ENCODE data around the gene TFB1M.
A peak's percentile ranks its signal among the peaks of the same experiment; 100 is the strongest.
"Not testable (repeated sequence)": the region's sequence is repeated elsewhere in the genome, so short reads cannot be mapped to it uniquely, and the experiment has no call there.

Gene TFB1M

DNA sequence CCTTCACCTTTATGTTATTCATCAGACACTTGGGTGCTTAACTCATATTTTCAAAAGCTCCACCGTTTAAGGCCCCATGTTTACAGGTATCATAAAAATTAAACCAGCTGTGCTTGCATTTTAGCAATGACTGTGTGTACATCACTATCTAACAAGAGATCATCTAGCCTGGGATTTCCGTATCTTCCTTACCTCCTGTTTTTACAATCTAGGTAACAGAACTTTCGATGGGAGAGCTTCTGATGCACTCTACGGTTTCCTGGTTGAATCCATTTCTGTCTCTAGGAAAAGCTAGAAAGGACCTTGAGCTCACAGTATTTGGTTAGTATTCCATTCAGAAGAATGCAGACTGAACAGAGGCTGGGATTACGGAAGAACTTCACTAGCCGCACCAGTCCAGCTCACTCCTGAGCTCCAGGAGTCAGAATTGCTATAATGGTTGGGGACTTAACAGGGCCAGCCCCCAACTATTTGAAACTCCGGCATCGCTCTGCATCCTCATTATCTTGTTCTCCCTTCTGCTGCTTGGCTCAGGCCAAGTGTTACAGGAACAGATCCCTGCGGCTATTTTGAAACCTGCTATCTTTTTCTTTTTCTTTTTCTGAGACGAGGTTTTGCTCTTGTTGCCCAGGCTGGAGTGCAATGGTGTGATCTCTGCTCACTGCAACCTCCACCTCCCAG, 63.4 kb downstream of the TFB1M start:
- DNase-seq = peak in 1 of 42 donors; percentile 26

DNA sequence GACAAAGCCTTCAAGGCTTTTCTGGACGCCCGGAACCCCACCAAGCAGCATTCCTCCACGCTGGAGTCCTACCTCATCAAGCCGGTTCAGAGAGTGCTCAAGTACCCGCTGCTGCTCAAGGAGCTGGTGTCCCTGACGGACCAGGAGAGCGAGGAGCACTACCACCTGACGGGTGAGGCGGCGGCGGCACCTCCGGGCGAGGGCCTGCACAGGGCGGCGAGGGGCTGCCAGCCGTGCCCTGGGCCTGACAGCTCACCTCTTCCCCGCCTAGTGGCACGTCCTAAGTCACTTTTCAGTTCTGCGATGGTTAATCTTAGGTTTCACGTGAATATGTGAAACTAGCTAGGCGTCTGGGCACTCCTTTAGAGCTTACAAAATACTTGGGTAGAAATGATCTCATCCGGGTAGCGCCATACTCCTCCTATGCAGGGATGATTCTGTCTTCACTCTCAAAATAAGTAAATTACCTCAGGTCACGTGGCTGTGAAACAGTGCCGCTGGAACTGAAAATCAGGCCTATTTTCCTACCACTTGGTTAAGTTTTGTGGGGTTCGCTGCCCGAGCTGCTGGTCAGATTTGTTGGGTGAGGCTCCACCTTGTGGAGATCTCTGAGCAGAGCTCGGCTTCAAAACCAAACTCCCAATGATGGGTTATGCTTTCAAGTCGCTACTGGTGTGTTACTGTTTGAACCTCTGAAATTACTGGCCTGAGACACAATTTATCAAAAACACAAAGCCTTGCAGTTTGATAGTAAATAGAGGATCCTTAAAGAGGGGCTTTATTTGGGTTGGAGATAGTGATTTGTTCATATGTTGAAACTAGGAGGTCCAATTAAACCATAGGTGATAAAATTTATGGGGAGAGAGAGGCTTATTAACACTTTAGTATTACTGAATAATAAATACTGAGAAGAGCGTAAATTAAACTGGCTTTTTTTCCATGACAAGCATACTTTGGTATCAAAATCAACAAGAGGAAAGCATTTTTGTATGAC, 66.0 kb downstream of the TFB1M start:
- intact Hi-C loops (cut with DNase I) = loop anchor here (5.0 kb wide), 1 partner anchor 71 kb away; no protein-coding TSS in a partner anchor

More for the DNA sequence above, 63.4 kb downstream of the TFB1M start:
- intact Hi-C loops (cut with DNase I) = no loop called here

GRCh38 chr6:155247618-155248007, 66.7 kb downstream of the TFB1M start:
- peak in 1 of 42 donors; percentile 23 for DNase-seq
- intact Hi-C loops (cut with DNase I) = loop anchor here (5.0 kb wide), 1 partner anchor 70 kb away; no protein-coding TSS in a partner anchor

More for the DNA sequence above, 66.0 kb downstream of the TFB1M start:
- DNase-seq = peak; percentile 48 to 85 (median 72)

DNA sequence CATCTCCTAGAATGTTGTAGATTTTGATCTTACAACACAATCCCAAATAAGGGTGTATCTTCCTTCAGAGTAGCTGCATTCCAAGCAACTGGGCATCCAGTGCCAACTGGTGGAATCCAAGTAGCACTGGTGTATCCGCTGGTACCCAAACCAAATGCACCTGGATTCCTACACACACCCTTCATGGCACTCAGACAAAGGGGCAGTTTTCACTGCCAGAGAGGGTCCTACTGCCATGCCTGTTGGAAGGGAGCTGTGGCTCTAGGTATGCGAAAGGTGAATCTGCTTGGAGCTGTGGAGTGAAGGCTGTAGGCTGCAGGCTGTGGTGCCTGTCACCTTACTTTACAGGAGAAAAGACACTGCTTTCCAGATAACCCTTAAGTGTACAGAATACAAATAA, 67.5 kb downstream of the TFB1M start:
- intact Hi-C loops (cut with DNase I) = loop anchor here (5.0 kb wide), 1 partner anchor 70 kb away; no protein-coding TSS in a partner anchor
- DNase-seq = peak in 1 of 42 donors; percentile 8

DNA sequence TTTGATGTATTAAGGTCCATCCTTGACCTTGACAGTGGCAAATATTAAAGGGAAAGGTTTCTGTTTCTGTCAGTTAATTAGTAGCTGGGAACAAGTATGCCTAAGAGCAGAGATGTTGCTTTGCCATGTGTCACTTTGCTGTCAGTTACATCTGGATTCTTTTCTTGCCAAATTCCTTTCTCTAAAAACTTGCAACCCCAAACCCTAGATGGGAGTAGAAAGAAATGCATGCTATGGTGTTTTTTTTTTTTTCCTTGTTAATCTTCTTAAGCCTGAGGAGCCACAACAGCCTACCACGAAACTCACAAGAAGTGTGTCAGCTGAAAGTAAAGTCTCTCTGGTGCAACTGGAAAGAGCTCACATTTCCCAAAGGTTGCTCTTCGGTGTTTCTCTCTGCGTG, 68.5 kb downstream of the TFB1M start:
- intact Hi-C loops (cut with DNase I) = loop anchor here (5.0 kb wide), 1 partner anchor 69 kb away; no protein-coding TSS in a partner anchor
- no peak for DNase-seq

GRCh38 chr6:155245193-155245592, 69.1 kb downstream of the TFB1M start:
- intact Hi-C loops (cut with DNase I) = loop anchor here (5.0 kb wide), 1 partner anchor 68 kb away; no protein-coding TSS in a partner anchor
- no peak for DNase-seq

GRCh38 chr6:155244434-155244833, 69.8 kb downstream of the TFB1M start:
- no peak for DNase-seq
- intact Hi-C loops (cut with DNase I) = no loop called here

- DNase-seq = no peak
- intact Hi-C loops (cut with DNase I) = no loop called here
These were observed 72.3 kb downstream of the TFB1M start for GRCh38 chr6:155241966-155242365.

- peak in 5 of 42 donors; percentile 26 to 60 (median 45) for DNase-seq
- intact Hi-C loops (cut with DNase I) = no loop called here
These were observed 73.2 kb downstream of the TFB1M start for GRCh38 chr6:155240905-155241600.

DNA sequence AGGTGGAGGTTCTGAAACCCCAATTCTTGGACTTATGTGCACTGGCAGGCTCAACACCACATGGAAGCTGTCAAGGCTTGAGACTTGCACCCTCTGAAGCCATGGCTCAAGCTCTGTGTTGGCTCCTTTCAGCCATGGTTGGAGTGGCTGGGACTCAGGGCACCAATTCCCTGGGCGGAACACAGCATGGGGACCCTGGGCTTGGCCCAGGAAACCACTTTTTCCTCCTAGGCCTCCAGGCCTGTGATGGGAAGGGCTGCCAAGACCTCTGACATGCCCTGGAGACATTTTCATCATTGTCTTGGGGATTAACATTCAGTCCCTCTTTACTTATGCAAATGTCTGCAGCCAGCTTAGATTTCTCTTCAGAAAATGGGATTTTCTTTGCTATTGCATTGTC, 76.7 kb downstream of the TFB1M start:
- intact Hi-C loops (cut with DNase I) = no loop called here
- DNase-seq = no peak

DNA sequence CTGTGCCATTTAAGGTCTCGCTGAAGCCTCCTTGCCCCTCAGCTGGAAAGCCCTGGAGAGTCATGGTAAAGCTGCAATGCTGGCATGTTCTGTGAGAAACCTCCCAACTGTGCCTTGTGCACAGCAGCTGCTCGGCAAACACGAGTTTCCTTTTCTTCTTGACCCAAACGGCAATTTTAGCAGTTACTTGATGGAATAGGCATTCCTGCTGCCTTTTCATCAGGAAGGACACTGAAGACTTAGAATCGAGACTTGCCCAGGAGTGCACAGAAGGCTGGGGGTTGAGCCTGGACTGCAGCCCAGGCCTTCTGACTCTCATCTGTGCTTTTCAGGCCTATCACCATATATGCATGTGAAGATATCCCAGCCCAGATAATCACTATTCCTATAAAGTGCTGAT, 79.2 kb downstream of the TFB1M start:
- intact Hi-C loops (cut with DNase I) = no loop called here

GRCh38 chr6:155234687-155235086, 79.6 kb downstream of the TFB1M start:
- intact Hi-C loops (cut with DNase I) = no loop called here
- no peak for DNase-seq

More for the DNA sequence above, 79.2 kb downstream of the TFB1M start:
- peak in 1 of 42 donors; percentile 8 for DNase-seq

GRCh38 chr6:155234167-155234566, 80.1 kb downstream of the TFB1M start:
- no peak for DNase-seq
- intact Hi-C loops (cut with DNase I) = no loop called here

DNA sequence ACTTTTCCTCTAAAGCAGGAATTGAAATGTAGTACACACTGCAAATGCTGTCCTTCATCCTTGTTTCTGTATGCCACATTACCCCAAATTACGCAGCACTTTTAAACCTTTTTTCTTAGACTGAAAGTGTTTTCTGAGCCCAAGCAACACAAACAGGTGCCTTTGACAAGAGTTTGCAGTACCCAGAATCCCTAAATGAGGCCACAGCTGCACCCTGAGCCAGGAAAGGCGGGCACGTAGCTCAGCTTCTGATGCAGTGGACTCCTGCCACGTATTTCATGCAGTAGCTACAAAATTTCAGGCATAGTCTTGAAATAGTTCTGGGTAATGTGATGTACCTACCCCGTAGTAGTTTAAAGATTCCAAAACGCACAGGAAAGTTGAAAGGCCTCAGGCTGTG, 81.4 kb downstream of the TFB1M start:
- no peak for DNase-seq
- intact Hi-C loops (cut with DNase I) = no loop called here

- DNase-seq = not testable (repeated sequence)
These were observed 83.3 kb downstream of the TFB1M start for GRCh38 chr6:155230975-155231374.

DNA sequence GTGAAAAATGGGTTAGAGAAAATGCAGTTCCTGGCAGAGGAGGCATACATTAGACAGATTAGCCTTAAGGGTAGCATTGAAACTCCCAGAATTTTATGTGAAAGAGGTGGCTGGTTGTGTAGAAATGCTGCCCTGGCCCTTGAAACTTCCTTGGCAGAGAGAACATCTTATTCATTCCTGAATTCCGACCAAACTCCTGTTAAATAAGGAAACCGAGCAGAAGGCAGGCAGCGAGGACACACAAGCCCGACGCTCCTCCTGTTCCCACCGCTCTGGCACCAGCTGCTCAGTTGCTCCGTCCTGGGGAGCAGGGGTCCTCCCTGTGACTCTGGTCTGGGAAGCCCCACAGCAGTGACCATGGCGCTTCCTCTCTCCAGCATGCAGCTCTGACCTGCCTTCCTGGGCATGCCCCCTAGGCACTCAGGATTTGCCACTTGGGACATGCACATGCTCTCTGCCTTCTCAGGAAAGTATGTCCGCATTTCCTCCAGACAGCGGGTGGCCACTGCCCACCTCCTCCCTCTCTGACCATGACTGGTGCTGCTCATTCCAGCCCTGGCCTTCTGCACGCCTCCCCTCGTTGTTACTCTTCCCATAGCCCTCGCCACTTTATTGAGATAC, 85.6 kb downstream of the TFB1M start:
- no peak for DNase-seq
- intact Hi-C loops (cut with DNase I) = no loop called here

More at GRCh38 chr6:155230975-155231374, 83.3 kb downstream of the TFB1M start:
- intact Hi-C loops (cut with DNase I) = not testable (repeated sequence)

DNA sequence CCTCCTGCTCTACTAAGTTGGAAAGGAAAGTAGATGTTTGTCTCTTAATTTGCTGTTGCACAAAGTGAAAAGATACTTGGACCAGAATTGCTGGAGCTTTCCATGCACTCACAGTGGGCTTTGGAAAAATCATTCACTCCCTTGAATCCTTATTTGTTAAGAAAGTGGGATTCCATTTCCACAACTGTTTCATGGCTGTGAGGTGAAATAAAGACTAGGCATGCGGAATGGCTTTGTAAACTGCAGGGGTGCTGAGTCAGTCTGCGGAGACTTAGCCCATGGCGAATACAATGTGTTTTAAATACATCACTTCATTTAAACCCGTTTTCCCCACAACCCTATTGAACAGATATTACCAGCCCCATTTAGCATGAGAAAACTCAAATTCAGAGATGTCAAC, 87.2 kb downstream of the TFB1M start:
- intact Hi-C loops (cut with DNase I) = no loop called here
- DNase-seq = no peak

- DNase-seq = no peak
- intact Hi-C loops (cut with DNase I) = no loop called here
These were observed 89.7 kb downstream of the TFB1M start for GRCh38 chr6:155224618-155225017.
